GM12878 (cell line): ENCODE measurements around the gene DTX4. TPM values are rescaled to one million over a fixed set of nuclear protein-coding genes. Genes with fewer than 3 reads are reported as not detected.

Experiments used
- BACH1 ChIP-seq: fragments of 450-650 bp; IDR thresholded peaks from 2 replicates; pipeline ENCODE4 v1.6.1; 2017; ENCODE audit warnings: mild to moderate bottlenecking, borderline replicate concordance
- BHLHE40 ChIP-seq, 2 experiments: fragments of 450-650 bp in 1 of 2; IDR thresholded peaks; 2 replicates each; pipeline ENCODE4 v1.6.1; 2011 to 2017; ENCODE audit warnings: low read depth in 2 of 2, borderline replicate concordance in 1 of 2, improper control_type of control experiment in 1 of 2, low read length in 1 of 2, mild to moderate bottlenecking in 1 of 2
- CHD4 ChIP-seq: fragments of 200-600 bp; sonication (generic); IDR thresholded peaks from 2 replicates; pipeline ENCODE4 v1.6.1; 2016; ENCODE audit warnings: mild to moderate bottlenecking
- E2F8 ChIP-seq: fragments of 450-650 bp; IDR thresholded peaks from 2 replicates; pipeline ENCODE4 v1.6.1; 2018; ENCODE audit warnings: mild to moderate bottlenecking, low read depth, moderate library complexity; ENCODE audit not compliant: partially characterized antibody
- EP300 ChIP-seq, 2 experiments: fragments of 150-350 bp in 1 of 2; IDR thresholded peaks; 2 replicates each; pipeline ENCODE4 v1.6.1; 2011 to 2012; ENCODE audit warnings: low read depth in 2 of 2, low read length in 2 of 2, borderline replicate concordance in 1 of 2, improper control_type of control experiment in 1 of 2, inconsistent platforms in 1 of 2; ENCODE audit not compliant: control insufficient read depth in 1 of 2
- GATAD2B ChIP-seq: fragments of 450-650 bp; conservative IDR thresholded peaks from 2 replicates; pipeline ENCODE4 v1.6.1; 2017; ENCODE audit warnings: low read depth, mild to moderate bottlenecking, moderate library complexity
- HDAC6 ChIP-seq: fragments of 200-600 bp; sonication (generic); IDR thresholded peaks from one replicate; pipeline ENCODE4 v1.8.0; 2017; ENCODE audit warnings: antibody characterized with exemption; ENCODE audit not compliant: unreplicated experiment
- MAX ChIP-seq: IDR thresholded peaks from 2 replicates; pipeline ENCODE4 v1.6.1; 2012; ENCODE audit warnings: low read depth, low read length, improper control_type of control experiment
- MYC ChIP-seq: IDR thresholded peaks from 2 replicates; pipeline ENCODE4 v1.6.1; 2011; ENCODE audit warnings: mild to moderate bottlenecking, low read length, moderate library complexity, inconsistent platforms; ENCODE audit not compliant: insufficient read depth, insufficient replicate concordance, insufficient read length, severe bottlenecking
- NBN ChIP-seq: fragments of 450-650 bp; IDR thresholded peaks from 2 replicates; pipeline ENCODE4 v1.6.1; 2016
- NKRF ChIP-seq: fragments of 450-650 bp; conservative IDR thresholded peaks from 2 replicates; pipeline ENCODE4 v1.6.1; 2017; ENCODE audit warnings: mild to moderate bottlenecking, moderate library complexity
- NR2C2 ChIP-seq: IDR thresholded peaks from 2 replicates; pipeline ENCODE4 v1.6.1; 2011; ENCODE audit warnings: borderline replicate concordance, low read depth; ENCODE audit not compliant: control insufficient read depth, insufficient read length
- PAX5 ChIP-seq: IDR thresholded peaks from 2 replicates; pipeline ENCODE4 v1.6.1; 2011; ENCODE audit warnings: low read depth, low read length, borderline replicate concordance
- POLR2A ChIP-seq: IDR thresholded peaks from 2 replicates; pipeline ENCODE4 v1.6.1; 2011; ENCODE audit warnings: low read depth, mild to moderate bottlenecking, low read length
- RFX5 ChIP-seq: IDR thresholded peaks from 2 replicates; pipeline ENCODE4 v1.6.1; 2011; ENCODE audit warnings: low read depth, low read length, improper control_type of control experiment
- RUNX3 ChIP-seq: IDR thresholded peaks from 2 replicates; pipeline ENCODE4 v1.6.1; 2012; ENCODE audit warnings: low read length, inconsistent platforms
- SIN3A ChIP-seq: IDR thresholded peaks from 2 replicates; pipeline ENCODE4 v1.6.1; 2012; ENCODE audit warnings: low read depth, low read length, improper control_type of control experiment
- STAT1 ChIP-seq: fragments of 450-650 bp; conservative IDR thresholded peaks from 2 replicates; pipeline ENCODE4 v1.6.1; 2014; ENCODE audit warnings: antibody characterized with exemption, mild to moderate bottlenecking
- TCF3 ChIP-seq: IDR thresholded peaks from 2 replicates; pipeline ENCODE4 v1.6.1; 2012; ENCODE audit warnings: low read depth, mild to moderate bottlenecking, low read length, borderline replicate concordance; ENCODE audit not compliant: insufficient read depth
- USF2 ChIP-seq: IDR thresholded peaks from 2 replicates; pipeline ENCODE4 v1.6.1; 2011; ENCODE audit warnings: low read depth, low read length, improper control_type of control experiment, borderline replicate concordance
- ZNF217 ChIP-seq: fragments of 450-650 bp; IDR thresholded peaks from 2 replicates; pipeline ENCODE4 v1.6.1; 2017; ENCODE audit warnings: antibody characterized with exemption, mild to moderate bottlenecking
- ZNF274 ChIP-seq: IDR thresholded peaks from one replicate; pipeline ENCODE4 v1.8.0; 2011; ENCODE audit not compliant: insufficient read length, insufficient read depth
- ZSCAN29 ChIP-seq: fragments of 450-650 bp; IDR thresholded peaks from 2 replicates; pipeline ENCODE4 v1.6.1; 2017; ENCODE audit warnings: mild to moderate bottlenecking, moderate library complexity
- polyA plus RNA-seq, 11 experiments: library from polyadenylated mRNA; depleted of rRNA in 4 of 11; unstranded in 6 of 11; stranded (reverse) in 5 of 11; fragments of >200 nt; fragmentation: Nextera tagmentation in 4 of 11; fragmentation: Illumina TruSeq in 1 of 11; extraction: Ambion mirVana in 4 of 11; extraction: Trizol in 1 of 11; gene quantifications; 1 replicate in 1 of 11; 2 replicates in 10 of 11; pipeline versions ENCODE4 v1.2.1 to v1.2.3, GENCODE V29; 2011 to 2016; ENCODE audit warnings: inconsistent platforms in 2 of 11, missing spikeins in 2 of 11, low read depth in 1 of 11
- total RNA-seq, 4 experiments: library from RNA; depleted of rRNA in 3 of 4; stranded (reverse); fragments of >200 nt in 3 of 4; fragmentation: Illumina TruSeq in 1 of 4; extraction: Trizol in 1 of 4; gene quantifications; 2 replicates each; pipeline versions ENCODE4 v1.2.1 to v1.2.3, GENCODE V29; 2013 to 2021

The DTX4 gene
- total and polyA plus RNA-seq, 10 of the 15 experiments (the other 5 are each of a cell fraction or from before 2014, with no cell fraction given) = 3.8 to 25.8 (median 10.5) TPM

- TF ChIP-seq USF2 (no peak), MYC (no peak), BHLHE40 (IDR thresholded peaks at IDR 0.05; ENCODE audit: borderline replicate concordance in 1 of 2, low read depth in 2 of 2, low read length in 1 of 2) (peak; percentile 72 to 83; a peak in 3 of 4 replicates), POLR2A (0 out of 2 replicates have a peak, but pooled peaks have one; percentile 69), MAX (peak; percentile 57), HDAC6 (no peak), EP300 (IDR thresholded peaks at IDR 0.05; ENCODE audit: borderline replicate concordance in 1 of 2, control insufficient read depth in 1 of 2, low read depth in 2 of 2, low read length in 2 of 2) (no peak), PAX5 (peak; percentile 67; the same call in 1 of the 2 replicates), ZNF274 (no peak), CHD4 (no peak), BACH1 (peak; percentile 39; the same call in 1 of the 2 replicates), GATAD2B (peak; percentile 18; the same call in 1 of the 2 replicates), STAT1 (peak; percentile 84; the same call in 1 of the 2 replicates), ZSCAN29 (no peak), SIN3A (no peak), TCF3 (0 out of 2 replicates have a peak, but pooled peaks have one; percentile 34), NBN (peak; percentile 98), RFX5 (no peak), RUNX3 (peak; percentile 44), E2F8 (peak; percentile 44), ZNF217 (no peak), NKRF (0 out of 2 replicates have a peak, but pooled peaks have one; percentile 53), NR2C2 (no peak)
These were observed at the start of gene DTX4 (continued) for GRCh38 chr11:59171508-59172322.
